ENCODE results near the gene TREML4.

The TREML4 gene

DNA sequence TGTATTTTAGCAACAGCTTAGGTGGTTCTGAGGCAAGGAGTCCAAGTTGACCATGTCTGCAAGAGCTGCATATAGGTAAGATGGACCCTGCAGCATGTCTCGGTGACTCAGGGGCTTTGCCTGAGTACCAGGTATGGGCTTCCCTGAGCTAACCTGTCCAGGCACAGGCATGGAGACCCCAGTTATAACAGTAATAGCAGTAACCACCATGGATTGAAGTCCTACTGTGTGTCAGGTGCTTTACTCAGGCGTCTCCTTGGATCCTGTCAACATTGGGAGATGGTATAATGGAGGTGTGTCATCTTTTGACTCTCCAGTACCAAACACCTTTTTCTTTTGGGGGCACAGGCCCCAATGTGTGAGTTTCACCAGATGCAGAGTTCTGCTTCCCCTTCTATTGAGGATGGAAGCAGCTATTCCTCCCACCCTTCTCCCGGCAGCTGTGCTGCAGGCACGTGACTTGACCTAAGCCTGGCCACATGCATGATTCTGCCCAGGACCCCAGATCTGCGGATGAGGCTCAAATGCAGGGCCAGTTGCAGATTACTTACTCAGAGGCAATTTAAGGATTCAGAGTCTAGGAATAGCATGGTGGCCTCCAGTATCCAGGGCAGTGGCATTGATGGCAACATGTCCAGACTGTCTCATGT is 44.6 kb downstream of the TREML4 start:
- H3K4me3 ChIP-seq (replicated peaks in 1 of 2; ENCODE audit: low read depth in 2 of 2, low read length in 2 of 2), result no peak overlapping the region
- no peak for DNase-seq (ENCODE audit: low read depth in 2 of 2)
- TF ChIP-seq, protein P1, sequence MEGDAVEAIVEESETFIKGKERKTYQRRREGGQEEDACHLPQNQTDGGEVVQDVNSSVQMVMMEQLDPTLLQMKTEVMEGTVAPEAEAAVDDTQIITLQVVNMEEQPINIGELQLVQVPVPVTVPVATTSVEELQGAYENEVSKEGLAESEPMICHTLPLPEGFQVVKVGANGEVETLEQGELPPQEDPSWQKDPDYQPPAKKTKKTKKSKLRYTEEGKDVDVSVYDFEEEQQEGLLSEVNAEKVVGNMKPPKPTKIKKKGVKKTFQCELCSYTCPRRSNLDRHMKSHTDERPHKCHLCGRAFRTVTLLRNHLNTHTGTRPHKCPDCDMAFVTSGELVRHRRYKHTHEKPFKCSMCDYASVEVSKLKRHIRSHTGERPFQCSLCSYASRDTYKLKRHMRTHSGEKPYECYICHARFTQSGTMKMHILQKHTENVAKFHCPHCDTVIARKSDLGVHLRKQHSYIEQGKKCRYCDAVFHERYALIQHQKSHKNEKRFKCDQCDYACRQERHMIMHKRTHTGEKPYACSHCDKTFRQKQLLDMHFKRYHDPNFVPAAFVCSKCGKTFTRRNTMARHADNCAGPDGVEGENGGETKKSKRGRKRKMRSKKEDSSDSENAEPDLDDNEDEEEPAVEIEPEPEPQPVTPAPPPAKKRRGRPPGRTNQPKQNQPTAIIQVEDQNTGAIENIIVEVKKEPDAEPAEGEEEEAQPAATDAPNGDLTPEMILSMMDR (IDR thresholded peaks at IDR 0.05; ENCODE audit: low read depth, low read length), result no peak

- no peak overlapping the region for H3K4me3 ChIP-seq (replicated peaks in 1 of 2; ENCODE audit: low read depth in 2 of 2, low read length in 2 of 2)
- no peak for DNase-seq (ENCODE audit: low read depth in 2 of 2)
- TF ChIP-seq, protein P1 (IDR thresholded peaks at IDR 0.05; ENCODE audit: low read depth, low read length), result no peak
These were observed 45.6 kb downstream of the TREML4 start for GRCh38 chr6:41273714-41274113.

- TF ChIP-seq, protein P1 (IDR thresholded peaks at IDR 0.05; ENCODE audit: low read depth, low read length), result no peak
- no peak for DNase-seq (ENCODE audit: low read depth in 2 of 2)
- no peak overlapping the region for H3K4me3 ChIP-seq (replicated peaks in 1 of 2; ENCODE audit: low read depth in 2 of 2, low read length in 2 of 2)
These were observed 46.1 kb downstream of the TREML4 start for GRCh38 chr6:41274256-41274655.

- TF ChIP-seq, protein P1 (IDR thresholded peaks at IDR 0.05; ENCODE audit: low read depth, low read length), result no peak
- no peak for DNase-seq (ENCODE audit: low read depth in 2 of 2)
- H3K4me3 ChIP-seq (replicated peaks in 1 of 2; ENCODE audit: low read depth in 2 of 2, low read length in 2 of 2), result no peak overlapping the region
These were observed 47.3 kb downstream of the TREML4 start for GRCh38 chr6:41275489-41275888.

- DNase-seq (ENCODE audit: low read depth in 2 of 2), result no peak
- TF ChIP-seq, protein P1 (IDR thresholded peaks at IDR 0.05; ENCODE audit: low read depth, low read length), result no peak
- no peak overlapping the region for H3K4me3 ChIP-seq (replicated peaks in 1 of 2; ENCODE audit: low read depth in 2 of 2, low read length in 2 of 2)
These were observed 49.5 kb downstream of the TREML4 start for GRCh38 chr6:41277605-41278004.

GRCh38 chr6:41278699-41279405 is 50.7 kb downstream of the TREML4 start:
- no peak overlapping the region for H3K4me3 ChIP-seq (replicated peaks in 1 of 2; ENCODE audit: low read depth in 2 of 2, low read length in 2 of 2)
- DNase-seq (ENCODE audit: low read depth in 2 of 2), result peak; percentile 69
- TF ChIP-seq, protein P1 (IDR thresholded peaks at IDR 0.05; ENCODE audit: low read depth, low read length), result peak; percentile 56
